Frontal cortex (tissue), 4 donors: ENCODE data around the gene CSTPP1. TPM values are rescaled to one million over a fixed set of nuclear protein-coding genes. Genes with fewer than 3 reads are reported as not detected.

ENCODE experiments used
- DNase-seq, 2 donors: peaks; one replicate each; pipeline ENCODE4 v3.0.0; 2012; ENCODE audit warnings: low spot score in 2 of 2
- FAIRE-seq: peaks from 2 replicates; lab custom pipeline; 2012; peaks lifted over from hg19 to GRCh38; lab: Jason Lieb, UNC
- total RNA-seq: library from RNA; depleted of rRNA; stranded (reverse); fragments of >200 nt; gene quantifications from one replicate; pipeline ENCODE4 v1.2.3, GENCODE V29; 2014
- donor health status: control.
- donor health status: control.
- donor health status: control.

The CSTPP1 gene
- total RNA-seq, 1 donor from 2014 or later = 46.5 TPM

DNA sequence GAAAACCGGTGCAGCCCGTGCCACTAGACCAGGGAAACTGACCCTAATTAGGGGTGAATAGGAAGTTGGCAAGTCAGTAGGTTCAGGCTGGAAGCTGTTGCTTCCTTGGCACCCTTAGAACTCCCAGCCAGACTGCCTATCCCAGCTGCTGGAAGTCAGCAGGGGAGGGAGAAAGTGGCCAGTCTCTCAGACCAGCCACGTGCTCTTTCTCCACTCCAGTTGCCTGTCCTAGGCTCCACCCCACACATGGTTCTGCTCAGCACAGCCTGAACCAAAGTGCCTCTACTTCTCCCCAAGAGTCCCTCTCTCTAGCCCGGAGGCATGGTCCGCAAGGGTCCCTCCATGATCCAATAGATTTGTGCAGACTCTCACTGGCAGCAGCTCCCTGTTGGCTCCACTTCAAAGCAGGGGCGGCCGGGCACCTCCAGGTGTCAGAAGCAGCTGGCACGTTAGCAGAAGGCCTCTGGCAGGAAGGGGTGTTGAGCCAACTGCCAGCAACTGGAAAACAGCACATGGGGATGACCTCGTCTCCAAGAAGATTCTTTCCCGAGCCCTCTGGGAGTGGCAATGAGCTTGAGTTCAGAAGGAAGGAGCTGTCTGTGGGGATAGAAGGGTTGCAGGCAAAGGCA lies 212.5 kb downstream of the CSTPP1 start:
- DNase-seq (no peak), FAIRE-seq (no peak)

DNA sequence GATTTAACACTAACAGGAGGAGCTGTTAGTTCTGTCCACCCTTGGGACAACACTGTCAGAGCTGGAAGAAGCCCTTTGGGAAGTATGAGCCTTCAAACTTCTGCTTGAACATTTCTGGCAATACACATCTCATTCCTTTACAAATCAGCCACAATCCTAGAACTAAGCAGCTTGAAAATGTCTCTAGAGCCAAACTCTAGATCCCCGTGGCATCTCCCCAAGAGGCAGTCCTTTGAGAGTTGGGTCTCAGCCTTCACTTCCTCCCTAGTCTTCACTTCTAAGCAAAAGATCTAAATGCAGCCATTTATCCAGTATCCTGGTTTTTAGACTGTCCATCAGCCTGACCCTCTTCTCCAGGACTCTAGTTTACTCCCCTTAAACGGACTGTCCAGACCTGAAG lies 213.2 kb downstream of the CSTPP1 start:
- FAIRE-seq (no peak), DNase-seq (no peak)

DNA sequence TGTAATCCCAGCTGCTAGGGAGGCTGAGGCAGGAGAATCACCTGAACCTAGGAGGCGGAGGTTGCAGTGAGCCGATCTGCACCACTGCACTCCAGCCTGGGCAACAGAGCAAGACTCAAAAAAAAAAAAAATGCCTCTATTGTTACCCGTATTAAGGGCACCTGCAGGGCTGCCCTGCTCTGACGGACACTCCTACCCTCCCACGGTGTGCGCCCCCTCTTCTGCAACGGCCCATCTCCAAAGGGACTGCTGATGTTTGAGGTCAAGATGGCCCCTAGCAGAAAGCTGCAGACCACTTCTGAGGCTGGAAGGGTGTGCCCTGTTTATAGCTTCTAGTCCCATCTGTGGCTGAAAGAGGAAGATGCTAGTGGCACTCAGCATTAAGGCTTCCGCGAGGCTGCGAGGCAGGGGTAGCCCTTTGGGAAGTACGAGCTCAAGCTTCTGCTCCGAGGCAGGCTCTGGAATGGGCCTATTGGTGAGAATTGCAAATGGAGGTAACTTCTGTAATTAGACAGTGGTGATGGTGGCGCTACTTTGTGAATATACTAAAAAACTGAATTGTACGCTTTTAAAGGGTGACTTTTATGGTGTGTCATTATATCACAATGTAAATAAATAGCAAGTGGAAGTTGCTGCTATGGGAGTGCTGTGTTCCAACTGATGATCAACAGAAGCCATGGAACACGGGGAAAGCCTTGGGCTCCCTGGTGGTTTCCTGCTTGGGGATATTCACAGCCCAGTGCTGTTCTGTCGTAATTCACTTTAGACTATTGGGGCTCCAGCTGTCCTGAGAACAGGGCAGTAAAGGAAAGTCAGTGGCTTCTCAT lies 215.8 kb downstream of the CSTPP1 start:
- no peak for FAIRE-seq

GRCh38 chr11:47152953-47153950 lies 216.7 kb downstream of the CSTPP1 start:
- no peak for FAIRE-seq

More for the DNA sequence above, 215.8 kb downstream of the CSTPP1 start:
- no peak for DNase-seq

GRCh38 chr11:47154616-47155570 lies 218.3 kb downstream of the CSTPP1 start:
- DNase-seq (no peak), FAIRE-seq (no peak)

More at GRCh38 chr11:47152953-47153950, 216.7 kb downstream of the CSTPP1 start:
- DNase-seq = peak; percentile 74 to 85

GRCh38 chr11:47155879-47156278 lies 219.3 kb downstream of the CSTPP1 start:
- no peak for FAIRE-seq
- no peak for DNase-seq

GRCh38 chr11:47156333-47156732 lies 219.8 kb downstream of the CSTPP1 start:
- FAIRE-seq (no peak), DNase-seq (no peak)

DNA sequence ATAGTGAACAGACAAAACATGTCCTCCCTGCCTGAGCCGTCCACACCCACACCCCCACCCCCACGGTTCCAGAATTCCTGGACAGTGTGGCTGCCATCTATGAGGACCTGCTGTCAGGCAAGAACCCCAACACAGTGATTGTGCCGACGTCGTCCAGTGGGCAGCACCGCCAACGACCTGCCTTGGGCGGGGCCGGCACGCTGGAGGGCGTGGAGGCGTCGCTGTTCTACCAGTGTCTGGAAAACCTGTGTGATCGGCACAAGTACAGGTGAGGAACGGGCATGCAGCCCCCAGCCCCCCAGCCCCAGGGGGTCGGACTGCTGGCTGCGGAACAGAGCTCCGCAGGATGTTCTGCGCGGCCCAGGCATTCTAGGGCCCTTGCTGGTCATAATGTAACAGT lies 220.4 kb downstream of the CSTPP1 start:
- no peak for FAIRE-seq
- no peak for DNase-seq

GRCh38 chr11:47157805-47158204 lies 221.2 kb downstream of the CSTPP1 start:
- no peak for FAIRE-seq

DNA sequence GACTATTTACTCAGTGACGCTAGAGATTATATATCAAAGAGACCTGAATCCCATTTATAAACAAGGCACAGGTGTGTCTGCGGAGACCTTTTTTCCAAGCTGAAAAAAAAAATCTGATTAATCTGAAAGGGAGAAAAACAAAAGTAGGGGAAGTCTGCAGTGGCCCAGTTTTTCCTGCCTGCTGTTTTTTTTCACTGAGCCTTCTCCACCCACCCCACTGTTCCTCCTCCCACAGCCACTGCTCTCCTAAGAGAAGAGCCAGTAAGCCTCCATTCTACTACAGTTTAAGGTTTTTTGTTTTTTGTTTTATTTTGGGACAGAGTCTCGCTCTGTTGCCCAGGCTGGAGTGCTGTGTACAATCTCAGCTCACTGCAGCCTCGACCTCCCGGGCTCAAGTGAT lies 221.7 kb downstream of the CSTPP1 start:
- no peak for FAIRE-seq
- no peak for DNase-seq

More at GRCh38 chr11:47157805-47158204, 221.2 kb downstream of the CSTPP1 start:
- no peak for DNase-seq

GRCh38 chr11:47160753-47161133 lies 224.2 kb downstream of the CSTPP1 start:
- FAIRE-seq (no peak), DNase-seq (no peak)

DNA sequence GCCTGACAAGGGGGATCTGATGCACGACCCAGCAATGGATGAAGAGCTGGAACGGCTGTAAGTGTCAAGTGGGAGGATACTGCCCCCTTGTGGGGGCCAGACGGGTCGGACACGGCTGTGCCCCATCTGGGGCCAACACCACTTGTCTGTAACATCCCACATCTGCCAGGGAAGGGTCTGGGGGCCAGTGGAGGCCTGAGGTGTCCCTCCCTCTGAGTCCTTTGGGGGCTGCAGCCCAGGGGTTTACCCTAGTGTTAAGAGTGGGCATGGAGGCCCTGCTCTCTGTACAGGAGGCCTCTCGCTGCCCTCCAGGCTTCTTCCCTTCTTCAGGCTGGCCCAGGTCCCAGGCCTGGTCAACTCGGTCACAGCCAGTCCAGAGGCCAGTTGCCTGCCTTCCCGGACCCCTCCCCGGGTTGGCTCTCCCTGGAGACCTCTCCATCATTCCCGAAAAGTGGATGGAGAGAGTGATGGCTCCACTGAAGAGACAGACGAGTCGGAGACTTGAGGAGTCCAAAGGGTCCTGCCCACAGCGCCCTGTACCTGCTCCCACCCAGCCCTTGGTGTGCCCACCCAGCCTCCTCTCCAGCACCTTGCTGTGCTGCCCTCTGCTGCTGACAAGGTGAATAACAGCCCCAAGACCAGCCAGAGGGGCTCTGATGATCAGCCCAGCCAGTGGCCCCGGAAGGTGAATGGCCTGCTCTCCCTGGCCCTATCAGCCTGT lies 224.7 kb downstream of the CSTPP1 start:
- no peak for FAIRE-seq
- DNase-seq = peak; percentile 70 to 76

GRCh38 chr11:47161890-47162289 lies 225.3 kb downstream of the CSTPP1 start:
- FAIRE-seq (no peak), DNase-seq (no peak)

GRCh38 chr11:47162426-47162825 lies 225.9 kb downstream of the CSTPP1 start:
- no peak for DNase-seq
- FAIRE-seq = no peak

GRCh38 chr11:47163193-47163592 lies 226.6 kb downstream of the CSTPP1 start:
- FAIRE-seq = no peak
- DNase-seq = no peak

GRCh38 chr11:47163898-47164297 lies 227.3 kb downstream of the CSTPP1 start:
- DNase-seq = no peak
- no peak for FAIRE-seq

GRCh38 chr11:47164321-47164720 lies 227.8 kb downstream of the CSTPP1 start:
- no peak for DNase-seq
- FAIRE-seq = no peak

GRCh38 chr11:47165253-47165840 lies 228.8 kb downstream of the CSTPP1 start:
- DNase-seq (no peak), FAIRE-seq (no peak)
